HG03565 (cell line): ENCODE results near the gene HID1.
"Not testable (repeated sequence)": the region's sequence is repeated elsewhere in the genome, so short reads cannot be mapped to it uniquely, and the experiment has no call there.

ENCODE experiments used
- ATAC-seq: cut with Tn5 transposase; IDR thresholded peaks from one replicate; pipeline ENCODE4 v1.9.1; 2021; ENCODE audit warnings: mild to moderate bottlenecking, moderate library complexity; ENCODE audit not compliant: unreplicated experiment

HID1 gene

DNA sequence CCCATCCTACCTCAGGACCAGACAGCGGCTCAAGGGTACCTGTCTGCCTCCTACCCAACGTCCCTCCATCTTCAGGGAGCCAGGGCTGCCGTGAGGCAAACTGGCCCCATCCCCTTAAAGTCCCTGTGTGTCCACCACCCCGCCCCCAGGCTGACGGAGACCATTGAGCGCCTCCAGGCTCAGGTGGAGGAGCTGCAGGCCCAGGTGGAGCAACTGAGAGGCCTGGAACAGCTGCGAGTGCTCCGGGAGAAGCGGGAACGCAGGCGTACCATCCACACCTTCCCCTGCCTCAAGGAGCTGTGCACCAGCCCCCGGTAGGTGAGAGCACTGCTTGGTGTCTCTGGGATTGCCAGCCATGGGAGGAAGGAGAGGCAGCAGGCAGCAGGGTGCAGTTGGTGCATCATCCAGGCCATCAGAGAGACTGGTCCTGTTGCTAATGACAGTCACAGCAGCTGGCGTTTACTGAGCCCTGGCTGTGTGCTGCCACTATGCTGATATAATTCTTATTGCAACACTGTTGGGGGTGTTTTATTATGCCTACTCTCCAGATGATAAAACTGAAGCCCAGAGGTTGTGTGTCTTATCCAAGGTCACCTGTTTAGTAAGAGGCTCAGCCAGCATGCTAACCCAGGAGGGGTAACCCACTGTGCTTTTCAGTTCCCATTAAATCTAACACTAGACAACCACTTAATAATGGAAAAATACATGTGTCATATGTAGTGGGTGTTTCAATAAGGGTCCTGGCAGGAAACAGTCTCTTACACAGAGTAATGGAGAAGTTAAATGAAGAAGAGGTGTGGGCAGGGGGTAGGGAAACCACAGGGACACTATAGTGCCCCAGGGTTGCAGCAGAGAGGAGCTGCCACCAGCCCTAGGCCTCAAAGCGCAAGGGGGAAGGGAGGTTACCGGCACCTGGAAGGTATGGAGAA is 29.6 kb upstream of the HID1 start:
- ATAC-seq = no peak

- ATAC-seq = no peak
Observed at GRCh38 chr17:74999523-74999922, 27.0 kb upstream of the HID1 start.

GRCh38 chr17:74998783-74999182 is 26.2 kb upstream of the HID1 start:
- ATAC-seq = no peak

- ATAC-seq = no peak
Observed at GRCh38 chr17:74995847-74996246, 23.3 kb upstream of the HID1 start.

DNA sequence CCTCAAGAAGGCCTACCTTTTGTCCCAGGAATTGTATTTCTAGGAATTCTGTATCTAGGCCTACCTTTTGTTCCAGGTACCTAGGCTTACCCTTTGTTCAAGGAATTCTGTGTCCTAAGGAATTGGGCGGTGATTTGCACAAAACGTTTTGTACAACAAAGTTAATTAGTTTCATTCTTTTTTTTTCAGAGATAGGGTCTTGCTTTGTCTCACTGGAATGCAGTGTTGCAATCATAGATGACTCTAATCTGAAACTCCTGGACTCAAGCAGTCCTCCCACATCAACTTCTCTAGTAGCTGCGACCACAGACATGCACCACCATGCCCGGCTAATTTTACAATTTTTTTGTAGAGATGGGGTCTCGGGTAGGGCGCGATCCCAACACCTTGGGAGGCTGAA is 21.9 kb upstream of the HID1 start:
- no peak for ATAC-seq

DNA sequence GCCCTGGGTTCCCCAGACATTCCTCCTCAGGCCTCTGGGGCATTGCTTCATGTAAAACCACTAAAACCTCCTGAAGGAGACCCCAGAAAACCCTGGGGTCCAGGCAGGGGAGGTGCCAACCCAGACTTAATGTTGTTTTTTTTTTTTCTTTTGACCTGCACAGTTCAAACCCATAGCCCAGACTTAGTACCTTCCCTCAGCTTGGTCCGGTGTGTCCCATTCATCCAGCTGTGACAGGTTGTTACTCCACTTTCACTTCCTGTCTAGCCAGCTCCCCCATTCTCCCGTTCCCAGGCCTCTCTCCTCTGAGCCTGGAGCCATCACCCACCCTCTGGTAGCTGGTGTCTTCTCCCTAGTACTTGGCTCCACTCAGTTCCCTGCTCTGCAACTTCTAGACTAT is 19.7 kb upstream of the HID1 start:
- no peak for ATAC-seq

GRCh38 chr17:74990581-74991105 is 18.1 kb upstream of the HID1 start:
- no peak for ATAC-seq

DNA sequence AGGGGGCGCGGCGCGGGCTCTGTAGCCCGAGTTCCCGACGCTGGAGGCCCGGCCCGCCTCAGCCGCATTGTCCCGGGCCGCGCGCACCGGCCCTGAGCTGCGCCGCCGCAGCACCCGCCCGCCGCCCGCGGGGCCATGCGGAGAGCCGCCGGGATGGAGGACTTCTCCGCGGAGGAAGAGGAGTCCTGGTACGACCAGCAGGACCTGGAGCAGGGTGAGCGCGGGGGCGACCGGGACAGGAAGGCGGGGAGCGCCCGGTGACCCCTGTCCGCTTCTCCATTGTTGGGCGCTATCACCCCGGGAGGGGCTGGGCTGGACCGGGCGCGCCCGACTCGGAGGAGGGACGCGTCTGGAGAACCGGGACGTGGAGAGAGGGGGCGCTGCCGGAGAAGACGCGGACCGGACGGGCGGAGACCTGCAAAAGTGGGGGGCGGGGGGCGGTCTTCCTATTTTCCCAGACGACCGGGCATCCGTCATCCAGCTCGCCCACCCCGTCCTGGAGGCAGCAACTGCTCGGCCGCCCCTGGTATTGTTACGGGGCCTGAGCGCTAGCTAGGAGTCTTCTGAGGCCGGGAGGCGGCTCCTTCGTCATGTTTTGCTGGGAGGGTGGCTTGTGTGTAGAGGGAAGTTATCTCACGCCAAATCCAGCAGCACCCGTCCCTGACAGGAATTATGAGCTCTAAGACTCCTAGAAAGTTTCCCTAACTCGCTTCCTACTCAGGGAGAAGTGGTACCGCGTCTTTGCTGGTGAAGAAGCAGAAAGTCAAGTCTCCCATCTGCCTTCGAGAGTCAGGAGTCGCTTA is 15.6 kb upstream of the HID1 start:
- ATAC-seq = no peak

DNA sequence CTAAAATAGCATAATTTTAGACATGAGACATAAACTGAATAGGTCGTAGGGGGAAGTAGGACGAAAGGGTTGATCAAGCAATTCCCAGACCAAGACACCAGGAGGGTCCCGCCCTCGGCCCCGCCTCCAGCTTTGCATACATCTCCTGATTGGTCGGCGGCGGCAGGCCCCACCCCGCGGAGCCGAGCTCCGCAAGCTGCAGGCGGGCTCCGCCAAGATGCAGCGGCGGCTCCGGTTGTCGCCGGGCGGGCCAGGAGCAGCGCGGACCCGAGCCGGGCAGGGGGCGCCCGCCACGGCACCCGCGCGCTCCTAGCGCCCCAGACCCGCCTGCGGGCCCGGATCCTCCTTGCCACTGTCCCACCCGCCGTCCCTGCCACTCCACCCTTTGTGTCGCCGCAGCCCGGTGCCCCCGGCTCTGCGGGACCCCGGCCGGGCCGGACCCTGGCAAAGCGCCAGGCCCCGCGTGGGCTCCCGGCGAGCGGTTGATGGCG is 14.9 kb upstream of the HID1 start, which contains the start of gene CDR2L:
Gene CDR2L (plus strand): TSS at position 215 of the 491 bp plus-strand sequence. CDS start 412 bp downstream, outside the sequence.
- peak; percentile 82 for ATAC-seq

DNA sequence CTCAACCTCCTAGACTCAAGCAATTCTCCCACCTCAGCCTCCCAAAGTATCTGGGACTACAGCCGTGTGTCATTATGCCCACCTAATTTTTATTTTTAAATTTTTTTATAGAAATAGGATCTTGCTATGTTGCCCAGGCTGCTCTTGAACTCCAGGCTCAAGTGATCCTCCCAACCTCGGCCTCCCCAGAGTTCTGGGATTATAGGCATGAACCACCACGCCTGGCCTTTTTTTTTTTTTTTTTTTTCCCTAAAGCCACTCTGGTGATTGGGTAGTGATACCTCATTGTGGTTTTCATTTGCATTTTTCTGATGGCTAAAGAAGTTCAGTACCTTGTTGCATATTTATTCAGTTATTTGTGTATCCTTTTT is 13.6 kb upstream of the HID1 start:
- ATAC-seq = no peak

DNA sequence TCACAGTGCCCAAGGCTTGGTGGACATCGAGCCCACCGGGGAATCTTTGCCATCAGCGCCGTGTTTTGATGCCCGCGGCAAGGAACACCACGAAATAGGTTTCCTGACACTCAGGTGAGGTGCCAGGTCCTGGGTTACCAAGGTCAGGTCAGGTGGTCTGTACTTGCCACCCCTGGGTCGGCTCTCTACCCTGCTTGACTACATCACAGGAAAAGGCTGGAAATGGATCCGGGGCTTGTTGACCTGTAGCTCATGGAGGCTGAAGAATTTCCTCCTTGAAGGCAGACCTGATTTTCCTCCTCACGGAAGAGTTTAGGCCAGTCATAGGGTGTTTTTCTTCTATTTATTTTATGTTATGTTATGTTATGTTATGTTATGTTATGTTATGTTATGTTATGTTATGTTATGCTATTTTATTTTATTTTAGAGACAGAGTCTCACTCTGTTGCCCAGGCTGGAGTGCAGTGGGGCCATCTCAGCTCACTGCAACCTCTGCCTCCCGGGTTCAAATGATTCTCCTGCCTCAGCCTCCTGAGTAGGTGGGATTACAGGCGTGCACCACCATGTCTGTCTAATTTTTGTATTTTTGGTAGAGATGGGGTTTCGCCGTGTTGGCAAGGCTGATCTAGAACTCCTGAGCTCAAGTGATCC is 10.2 kb upstream of the HID1 start:
- not testable (repeated sequence) for ATAC-seq

- ATAC-seq = no peak
Observed at GRCh38 chr17:74981979-74982662, 9.6 kb upstream of the HID1 start.

DNA sequence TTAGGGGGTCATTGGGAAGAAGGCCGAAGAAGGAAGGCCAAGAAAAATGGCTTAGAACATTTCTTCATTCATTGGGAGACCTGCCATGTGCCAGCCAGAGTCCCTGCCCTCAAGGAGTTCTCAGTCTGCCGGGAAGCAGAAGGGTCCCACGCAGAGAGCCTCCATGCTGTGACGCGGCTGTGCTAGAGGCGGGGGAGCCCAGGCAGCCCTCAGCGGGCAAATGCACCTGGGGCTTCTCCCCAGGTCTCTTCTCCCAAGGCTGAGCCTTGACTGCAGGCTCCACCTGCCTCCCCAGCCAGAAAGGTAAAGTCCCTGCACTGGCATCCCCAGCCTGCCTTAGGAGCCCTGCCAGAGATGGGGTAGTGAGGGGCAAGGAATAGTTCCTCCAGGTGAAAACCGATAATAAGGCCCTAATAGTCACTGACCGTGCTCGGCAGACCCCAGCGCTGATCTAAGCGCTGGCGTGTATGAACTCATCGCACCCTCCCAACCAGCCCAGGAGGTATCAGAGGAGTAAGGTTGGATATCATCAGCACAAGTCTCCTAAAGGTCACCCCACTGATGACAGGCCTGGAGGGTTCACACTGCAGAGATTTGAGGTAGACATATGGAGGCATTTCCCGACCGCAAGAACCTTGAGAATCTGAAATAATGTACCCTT is 8.9 kb upstream of the HID1 start:
- no peak for ATAC-seq

- ATAC-seq = no peak
Observed at GRCh38 chr17:74979408-74980146, 7.0 kb upstream of the HID1 start.

DNA sequence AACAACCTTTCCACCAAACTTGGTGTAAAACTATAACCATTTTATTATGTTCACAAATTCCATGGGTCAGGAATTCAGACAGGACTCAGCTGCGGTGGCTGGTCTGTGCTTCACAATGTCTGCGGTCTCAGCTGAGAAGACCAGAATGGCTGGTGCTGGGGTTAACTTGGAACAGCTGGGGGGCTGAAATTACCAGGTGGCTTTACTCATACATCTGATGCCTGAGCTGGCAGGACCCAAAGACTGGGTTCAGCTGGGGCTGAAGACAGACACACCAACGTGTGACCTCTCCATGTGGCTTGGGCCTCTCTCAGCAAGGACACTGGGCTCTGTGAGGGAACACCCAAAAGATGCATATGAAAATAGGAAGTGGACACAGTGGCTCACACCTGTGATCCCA is 5.7 kb upstream of the HID1 start:
- no peak for ATAC-seq

DNA sequence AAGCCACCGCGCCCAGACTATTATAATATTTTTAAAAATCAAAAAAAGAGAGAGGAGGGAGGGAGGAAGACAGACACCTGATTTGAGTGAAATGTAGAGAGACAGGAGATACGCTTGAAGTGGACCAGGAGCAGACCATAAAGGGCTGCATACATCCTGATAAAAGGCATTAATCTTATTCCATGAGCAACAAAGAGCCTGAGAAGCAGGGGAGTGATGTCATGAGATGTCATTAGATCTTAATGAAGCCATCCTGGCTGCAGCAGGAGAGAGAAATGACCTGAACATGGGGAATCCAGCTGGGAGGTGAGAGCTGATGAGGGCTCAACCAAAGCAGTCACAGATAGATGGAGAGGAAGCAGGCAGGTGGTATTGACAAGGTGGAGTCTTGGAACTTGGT is 5.2 kb upstream of the HID1 start:
- ATAC-seq = no peak

GRCh38 chr17:74975943-74976342 is 3.4 kb upstream of the HID1 start:
- ATAC-seq = no peak

GRCh38 chr17:74972973-74973328 is 392 bp upstream of the HID1 start:
- no peak for ATAC-seq

GRCh38 chr17:74971842-74972106 is 785 bp downstream of the HID1 start:
- ATAC-seq = no peak
